CD4-positive, alpha-beta T cell treated with Interleukin-4 for 4 hours (primary cell): ENCODE data around the gene PPP1R3A.
"Not testable (repeated sequence)": the region's sequence is repeated elsewhere in the genome, so short reads cannot be mapped to it uniquely, and the experiment has no call there.

ENCODE experiments used
- DNase-seq: peaks from one replicate; pipeline ENCODE4 v3.0.0-alpha.2; 2020

The PPP1R3A gene, protein sequence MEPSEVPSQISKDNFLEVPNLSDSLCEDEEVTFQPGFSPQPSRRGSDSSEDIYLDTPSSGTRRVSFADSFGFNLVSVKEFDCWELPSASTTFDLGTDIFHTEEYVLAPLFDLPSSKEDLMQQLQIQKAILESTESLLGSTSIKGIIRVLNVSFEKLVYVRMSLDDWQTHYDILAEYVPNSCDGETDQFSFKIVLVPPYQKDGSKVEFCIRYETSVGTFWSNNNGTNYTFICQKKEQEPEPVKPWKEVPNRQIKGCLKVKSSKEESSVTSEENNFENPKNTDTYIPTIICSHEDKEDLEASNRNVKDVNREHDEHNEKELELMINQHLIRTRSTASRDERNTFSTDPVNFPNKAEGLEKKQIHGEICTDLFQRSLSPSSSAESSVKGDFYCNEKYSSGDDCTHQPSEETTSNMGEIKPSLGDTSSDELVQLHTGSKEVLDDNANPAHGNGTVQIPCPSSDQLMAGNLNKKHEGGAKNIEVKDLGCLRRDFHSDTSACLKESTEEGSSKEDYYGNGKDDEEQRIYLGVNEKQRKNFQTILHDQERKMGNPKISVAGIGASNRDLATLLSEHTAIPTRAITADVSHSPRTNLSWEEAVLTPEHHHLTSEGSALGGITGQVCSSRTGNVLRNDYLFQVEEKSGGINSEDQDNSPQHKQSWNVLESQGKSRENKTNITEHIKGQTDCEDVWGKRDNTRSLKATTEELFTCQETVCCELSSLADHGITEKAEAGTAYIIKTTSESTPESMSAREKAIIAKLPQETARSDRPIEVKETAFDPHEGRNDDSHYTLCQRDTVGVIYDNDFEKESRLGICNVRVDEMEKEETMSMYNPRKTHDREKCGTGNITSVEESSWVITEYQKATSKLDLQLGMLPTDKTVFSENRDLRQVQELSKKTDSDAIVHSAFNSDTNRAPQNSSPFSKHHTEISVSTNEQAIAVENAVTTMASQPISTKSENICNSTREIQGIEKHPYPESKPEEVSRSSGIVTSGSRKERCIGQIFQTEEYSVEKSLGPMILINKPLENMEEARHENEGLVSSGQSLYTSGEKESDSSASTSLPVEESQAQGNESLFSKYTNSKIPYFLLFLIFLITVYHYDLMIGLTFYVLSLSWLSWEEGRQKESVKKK

DNA sequence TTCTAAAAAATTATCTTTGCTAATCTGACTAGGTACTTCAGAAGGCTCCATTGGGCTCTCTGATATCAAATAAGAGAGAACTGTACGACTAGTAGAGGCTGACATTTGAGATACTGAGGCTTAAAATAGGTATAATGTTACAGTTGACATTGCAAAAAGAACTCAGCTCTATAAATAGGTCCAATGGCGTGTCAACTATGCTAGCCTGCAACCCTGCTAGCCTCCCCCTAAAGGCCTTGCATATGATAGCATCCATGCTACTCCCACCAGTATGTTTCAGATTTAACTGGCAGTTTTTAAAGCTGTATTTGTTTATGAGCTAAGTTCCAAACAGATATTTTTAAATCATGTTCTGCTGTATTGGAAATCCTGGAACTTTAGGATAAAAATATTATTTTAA lies at the start of gene PPP1R3A:
Gene PPP1R3A, minus strand, starts transcription at position 64 of the 400 bp plus-strand sequence. Its CDS starts 13 bp downstream, at position 51.
- no peak for DNase-seq

DNA sequence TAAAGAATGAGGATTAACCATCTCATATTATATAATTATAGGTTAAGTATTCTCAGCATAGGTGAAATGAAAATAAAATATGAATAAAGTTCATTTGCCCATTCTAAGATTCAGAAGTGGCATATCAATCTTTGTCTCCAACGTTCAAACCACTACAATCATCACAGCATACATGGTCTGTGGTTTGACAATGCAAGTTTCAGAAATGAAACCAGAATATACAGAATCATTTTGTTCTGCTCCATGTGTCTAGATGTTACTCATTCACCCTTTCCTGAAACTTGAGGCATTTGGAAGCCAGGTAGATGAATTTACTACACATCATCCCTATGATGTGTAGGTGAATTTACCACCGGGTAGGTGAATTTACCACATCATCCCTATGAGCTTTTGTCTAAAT lies 44.5 kb upstream of the PPP1R3A start:
- DNase-seq, result no peak

DNA sequence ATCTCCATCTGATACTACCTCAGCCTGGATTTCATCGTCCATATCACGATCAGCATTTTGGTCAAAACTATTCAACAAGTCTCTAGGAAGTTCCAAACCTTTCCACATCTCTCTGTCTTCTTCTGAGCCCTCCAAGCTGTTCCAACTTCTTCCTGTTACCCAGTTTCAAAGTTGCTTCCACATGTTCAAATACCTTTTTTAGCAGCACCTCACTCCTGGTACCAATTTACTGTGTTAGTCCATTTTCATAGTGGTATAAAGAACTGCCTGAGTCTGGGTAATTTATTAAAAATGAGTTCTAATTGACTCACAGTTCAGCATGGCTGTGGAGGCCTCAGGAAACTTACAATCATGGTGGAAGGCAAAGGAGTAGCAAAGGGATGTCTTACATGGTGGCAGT lies 41.1 kb upstream of the PPP1R3A start:
- no peak for DNase-seq

DNA sequence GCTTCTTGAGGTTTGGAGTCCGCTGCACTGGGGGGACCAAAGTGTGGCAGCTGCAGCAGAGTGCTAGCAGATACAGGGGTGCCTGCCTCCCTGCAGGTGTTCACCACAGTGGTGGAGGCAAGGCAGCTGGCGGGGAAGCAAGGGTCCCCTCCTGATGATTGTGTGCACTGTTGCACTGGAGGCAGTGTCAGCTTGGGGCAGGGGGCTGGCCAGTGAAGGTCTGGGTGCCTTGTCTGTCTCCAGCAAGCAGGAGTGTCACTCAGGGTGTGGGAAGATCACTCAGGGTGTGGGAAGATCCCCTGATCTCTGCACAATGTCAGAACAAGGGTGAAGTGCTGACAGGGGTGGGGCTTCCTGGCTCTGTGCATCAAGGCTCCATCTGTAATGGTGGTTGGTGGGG lies 36.3 kb upstream of the PPP1R3A start:
- no peak for DNase-seq

DNA sequence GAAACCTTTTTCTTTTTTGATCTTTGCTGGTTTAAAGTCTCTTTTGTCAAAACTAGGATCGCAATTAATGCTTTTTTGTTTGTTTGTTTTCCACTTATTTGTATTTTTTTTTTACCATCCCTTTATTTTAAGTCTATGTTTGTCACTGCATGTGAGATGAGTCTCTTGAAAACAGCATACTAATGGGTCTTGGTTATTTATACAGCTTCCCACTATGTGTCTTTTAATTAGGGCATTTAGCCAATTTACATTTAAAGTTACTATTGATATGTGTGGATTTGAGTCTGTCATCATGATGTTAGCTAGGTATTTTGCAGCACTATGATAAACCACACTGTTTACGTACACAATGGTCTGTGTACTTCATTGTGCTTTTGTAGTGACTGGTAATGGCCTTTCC lies 34.7 kb upstream of the PPP1R3A start:
- DNase-seq, result no peak

DNA sequence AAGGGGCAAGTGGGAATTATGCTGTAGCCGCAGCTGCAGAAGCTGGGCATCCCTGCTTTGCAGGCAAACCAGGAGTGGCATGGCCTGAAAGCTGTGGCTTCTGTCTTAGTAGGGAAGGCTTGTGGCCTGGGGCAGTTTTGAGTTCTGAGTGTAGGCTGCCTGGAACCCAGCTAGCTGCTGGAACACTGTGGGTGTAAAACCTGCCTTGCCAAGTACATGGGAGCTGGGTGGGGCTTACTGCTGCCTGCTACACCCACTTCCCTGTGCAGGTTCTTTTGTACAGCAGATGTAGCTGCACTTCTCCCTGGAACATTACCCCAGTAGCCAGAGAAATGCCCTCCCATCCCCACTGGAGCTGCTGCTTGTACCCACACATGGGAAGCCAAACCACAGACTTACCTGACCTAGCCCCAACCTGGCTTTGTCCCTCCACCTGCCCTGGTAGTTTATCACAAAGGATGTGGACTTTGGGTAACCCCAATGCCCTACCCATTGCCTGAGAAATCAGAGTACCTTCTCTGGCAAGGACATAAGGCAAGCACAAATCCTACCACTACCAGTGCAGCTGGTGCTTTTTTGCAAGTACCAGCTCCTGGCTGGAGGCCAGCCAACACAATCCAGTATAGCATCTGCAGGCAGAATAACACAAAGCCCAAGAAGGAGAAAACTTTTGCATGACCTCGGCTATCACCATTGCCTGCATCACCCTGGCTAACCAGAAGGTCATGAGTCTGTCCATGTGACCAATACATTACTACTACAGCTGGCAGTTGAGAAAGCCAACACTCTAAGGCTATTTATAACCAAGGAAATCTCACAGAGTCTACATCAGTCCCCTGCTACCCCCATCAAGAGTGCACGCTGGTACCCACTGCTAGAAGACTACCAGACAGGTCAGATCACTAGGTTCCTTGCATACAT lies 26.5 kb upstream of the PPP1R3A start:
- no peak for DNase-seq

DNA sequence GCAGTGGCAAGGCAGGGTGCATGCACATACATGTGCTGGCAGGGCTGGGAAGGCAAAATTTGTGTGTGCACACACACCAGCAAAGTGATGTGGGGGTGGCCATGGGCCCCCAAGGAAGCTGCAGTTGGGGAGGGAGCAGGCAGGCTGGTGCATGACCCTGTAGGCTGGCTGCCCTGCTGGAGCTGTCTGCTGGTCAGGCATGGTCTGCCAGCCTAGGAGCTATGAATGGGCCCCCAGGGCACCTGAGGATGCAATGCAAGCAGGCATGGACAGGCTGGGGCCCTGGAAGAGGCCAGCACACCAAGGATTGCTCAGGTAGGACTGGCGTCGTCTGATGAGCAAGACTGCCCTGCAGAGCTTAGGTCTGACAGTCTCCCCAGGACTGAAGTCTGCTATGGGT lies 18.2 kb upstream of the PPP1R3A start:
- DNase-seq, result no peak

DNA sequence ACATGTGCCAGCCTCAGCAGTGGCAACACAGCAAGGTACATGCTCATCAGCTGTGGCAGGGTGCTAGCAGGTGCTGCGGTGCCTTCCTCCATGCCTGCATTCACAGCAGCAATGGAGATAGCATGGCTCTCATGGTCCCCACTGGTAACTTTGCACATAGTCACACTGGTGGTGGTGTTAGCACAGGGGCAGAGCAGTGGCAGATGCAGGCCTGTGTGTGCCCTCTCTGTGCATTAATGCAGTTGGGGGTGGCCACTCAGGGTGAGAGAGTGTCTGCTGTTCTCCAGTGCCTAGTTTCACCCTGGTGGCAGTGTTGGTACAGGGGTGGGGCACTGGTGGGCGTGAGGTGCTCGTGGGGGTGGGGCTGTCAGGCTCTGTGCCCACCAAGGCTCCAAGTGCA lies 17.7 kb upstream of the PPP1R3A start:
- no peak for DNase-seq

DNA sequence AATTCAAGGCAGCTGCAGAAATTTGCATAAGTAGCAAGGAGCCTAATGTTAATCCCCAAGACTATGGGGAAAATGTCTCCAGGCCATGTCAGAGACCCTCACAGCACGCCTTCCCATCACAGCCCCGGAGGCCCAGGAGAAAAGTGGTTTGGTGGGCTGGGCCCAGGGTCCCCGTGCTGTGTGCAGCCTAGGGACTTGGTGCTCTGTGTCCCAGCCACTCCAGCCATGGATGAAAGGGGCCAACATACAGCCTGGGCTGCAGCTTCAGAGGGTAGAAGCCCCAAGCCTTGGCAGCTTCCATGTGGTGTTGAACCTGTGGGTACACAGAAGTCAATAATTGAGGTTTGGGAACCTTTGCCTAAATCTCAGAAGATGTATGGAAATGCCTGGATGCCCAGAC lies 10.6 kb upstream of the PPP1R3A start:
- DNase-seq, result not testable (repeated sequence)

DNA sequence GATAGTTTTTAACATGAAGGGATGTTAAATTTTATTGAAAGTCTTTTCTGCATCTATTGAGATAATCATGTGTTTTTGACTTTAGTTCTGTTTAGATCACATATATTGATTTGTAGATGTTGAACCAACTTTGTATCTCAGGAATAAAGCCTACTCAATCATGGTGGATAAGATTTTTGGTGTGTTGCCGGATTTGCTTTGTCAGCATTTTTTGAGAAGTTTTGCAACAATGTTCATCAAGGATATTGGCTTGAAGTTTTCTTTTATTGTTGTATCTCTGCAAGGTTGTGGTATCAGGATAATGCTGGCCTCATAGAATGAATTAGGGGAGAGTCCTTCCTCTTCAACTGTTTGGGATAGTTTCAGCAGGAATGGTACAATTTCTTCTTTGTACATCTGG lies 9.3 kb upstream of the PPP1R3A start:
- DNase-seq, result no peak

DNA sequence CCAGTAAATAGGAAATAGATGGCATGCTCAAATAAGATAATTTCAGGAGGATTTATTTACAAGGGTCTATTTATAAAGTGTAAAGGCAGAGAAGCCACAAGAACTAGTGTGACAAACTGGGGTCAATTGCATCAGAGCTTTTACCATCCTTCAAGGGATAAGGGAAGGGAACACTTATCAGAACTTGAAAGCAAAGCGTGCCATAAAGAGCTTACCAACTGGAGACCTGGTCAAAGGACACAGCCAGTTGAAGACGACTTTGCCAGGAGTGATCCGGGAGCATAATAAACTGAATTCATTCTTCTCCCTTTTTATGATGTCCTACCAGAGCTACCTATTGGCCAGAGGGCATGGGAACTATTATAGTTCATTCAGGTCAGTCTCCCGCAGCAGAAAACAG lies 3.2 kb upstream of the PPP1R3A start:
- no peak for DNase-seq

DNA sequence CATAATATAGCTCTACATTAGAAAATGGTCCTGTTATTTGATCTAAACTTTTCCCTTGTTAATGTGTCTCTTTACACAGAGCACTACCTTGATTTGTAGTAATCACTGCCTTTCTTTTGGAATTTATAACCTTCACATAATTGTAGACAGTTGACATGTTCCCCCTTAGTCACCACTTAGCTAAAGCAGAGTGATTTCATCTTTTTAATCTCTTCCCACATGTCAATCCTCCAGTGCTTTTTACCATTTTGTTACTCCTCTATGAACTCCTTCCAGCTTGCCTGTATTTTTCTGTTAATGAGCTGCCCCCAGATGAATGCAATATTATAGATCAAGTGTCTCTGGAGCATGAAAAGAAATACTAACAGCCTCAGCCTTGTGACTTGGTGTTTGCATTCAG lies 2.6 kb upstream of the PPP1R3A start:
- DNase-seq, result no peak

DNA sequence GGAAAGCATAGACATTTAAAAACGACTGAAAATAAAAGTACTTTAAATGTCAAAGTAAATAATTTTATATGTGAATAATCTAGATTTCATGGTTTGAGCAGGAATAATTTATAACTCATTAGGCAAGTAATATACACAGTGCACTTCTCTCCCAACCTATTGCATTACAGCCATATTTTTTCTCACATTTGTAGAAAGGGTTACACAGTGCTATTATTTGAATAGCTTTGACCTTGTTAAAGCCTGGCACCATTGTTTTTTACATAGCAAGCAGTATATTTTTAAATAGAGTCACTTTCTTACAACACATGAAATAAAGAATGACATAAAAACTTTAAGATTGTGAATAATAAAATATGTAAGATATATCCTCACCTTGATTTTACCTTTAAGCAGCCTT lies 969 bp downstream of the PPP1R3A start:
- DNase-seq, result no peak

DNA sequence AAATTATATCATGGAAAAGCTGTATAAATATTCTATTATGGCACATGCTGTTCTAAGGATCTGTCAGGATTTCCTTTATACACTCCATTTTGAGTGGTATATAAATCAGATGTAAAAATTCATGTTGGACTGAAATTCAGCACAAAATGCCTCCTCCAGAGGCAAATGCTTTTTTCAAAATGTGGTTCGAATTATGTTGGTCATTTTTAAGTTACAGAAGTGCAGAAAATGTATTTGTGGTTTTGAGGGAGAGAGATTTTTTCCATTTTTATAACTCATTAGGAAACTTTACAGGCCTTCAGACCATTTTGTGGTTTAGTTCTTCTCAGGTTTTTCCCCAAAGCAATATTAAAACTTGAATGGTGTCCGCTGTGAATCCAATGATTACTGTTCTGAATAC lies 2.9 kb downstream of the PPP1R3A start:
- DNase-seq, result no peak

DNA sequence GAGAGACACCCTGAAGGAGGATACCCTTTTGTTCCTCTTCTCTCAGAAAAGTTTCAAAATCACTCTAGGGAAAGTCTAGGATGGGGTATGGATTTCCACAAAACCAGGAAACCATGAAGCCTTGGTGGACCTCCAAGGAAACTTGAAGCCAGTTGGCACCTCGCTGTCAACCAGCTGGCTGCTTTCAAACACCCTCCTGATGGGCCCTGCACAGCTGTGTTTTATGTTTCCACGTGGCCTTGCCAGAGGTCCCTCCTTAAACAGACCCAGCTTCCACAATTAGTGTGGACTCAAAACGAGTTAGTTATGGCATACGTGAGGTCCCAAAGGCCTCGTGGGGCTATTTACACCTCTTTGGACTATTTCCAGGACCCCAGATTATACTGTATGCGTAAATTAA lies 5.9 kb downstream of the PPP1R3A start:
- no peak for DNase-seq

DNA sequence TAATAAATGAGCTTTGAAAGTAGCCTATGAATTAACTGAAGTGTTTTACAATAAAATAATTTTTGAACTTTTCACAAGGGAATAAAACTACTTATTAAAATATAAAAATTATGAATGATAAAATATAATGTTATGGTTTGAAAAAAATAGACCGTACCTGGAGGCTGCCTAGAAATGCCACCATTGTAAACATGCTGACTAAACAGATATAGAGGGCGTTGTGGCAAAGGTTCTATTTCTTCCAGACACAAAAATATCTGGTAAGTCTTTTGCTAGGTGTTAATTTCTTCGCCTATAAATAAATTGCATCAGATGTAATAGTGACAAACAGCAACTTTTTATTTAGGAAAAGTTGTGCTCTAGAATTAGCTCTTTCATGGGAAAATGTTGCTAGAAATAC lies 11.2 kb downstream of the PPP1R3A start:
- DNase-seq, result no peak

DNA sequence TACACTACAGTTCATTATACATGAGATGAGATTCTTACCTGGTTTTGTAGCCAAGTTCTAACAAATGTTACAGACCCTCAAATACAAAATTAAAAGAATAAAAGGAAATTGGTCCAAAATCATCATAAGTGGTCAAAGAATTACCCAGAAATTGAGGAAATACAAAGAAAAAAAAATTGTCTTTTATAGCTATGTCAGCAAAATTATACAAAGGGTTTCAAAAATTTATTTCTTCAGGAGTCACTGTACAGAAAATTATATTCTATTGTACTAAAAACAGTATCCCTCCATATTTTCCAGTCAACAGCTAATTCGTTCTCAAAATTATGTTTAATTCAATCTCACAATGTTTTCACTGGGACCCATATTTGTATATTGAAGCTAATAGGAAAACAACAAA lies 14.3 kb downstream of the PPP1R3A start:
- no peak for DNase-seq

DNA sequence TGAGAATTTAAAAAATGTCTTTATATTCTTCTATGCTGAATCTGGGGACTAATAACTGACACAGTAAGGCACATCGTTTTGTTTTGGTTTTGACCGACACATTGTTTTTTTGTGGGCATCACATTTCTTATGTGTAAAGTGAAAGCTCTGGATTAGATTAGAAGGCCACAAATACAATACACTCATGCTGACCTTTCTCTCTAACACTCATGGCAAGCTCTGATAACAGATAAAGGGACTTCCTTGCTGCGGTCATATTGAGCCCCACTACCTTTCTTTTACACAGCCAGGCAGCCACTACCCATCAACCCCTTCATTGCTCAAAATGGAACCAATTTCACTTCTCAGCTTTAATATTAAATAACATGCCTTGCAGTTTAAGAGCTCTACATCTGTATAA lies 26.0 kb downstream of the PPP1R3A start:
- DNase-seq, result no peak

DNA sequence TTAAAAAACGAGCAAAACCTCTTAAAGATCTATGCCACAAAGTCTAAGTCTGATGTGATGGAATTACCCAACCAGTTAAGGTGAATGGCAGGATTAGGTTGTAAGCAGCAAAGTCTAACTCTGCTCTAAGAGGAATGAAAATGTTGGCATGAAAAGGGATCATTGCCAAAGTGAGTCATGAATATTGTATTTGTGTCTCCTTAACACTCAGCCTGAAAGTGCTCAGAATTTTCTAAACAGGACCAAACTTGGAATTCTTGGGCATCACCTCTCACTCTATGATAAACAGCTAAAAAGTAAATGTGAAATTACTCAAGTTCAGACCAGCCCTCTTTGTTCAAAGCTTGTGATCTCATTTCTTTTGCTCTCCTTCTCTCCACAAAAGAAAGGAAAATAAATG lies 27.0 kb downstream of the PPP1R3A start:
- DNase-seq, result no peak

DNA sequence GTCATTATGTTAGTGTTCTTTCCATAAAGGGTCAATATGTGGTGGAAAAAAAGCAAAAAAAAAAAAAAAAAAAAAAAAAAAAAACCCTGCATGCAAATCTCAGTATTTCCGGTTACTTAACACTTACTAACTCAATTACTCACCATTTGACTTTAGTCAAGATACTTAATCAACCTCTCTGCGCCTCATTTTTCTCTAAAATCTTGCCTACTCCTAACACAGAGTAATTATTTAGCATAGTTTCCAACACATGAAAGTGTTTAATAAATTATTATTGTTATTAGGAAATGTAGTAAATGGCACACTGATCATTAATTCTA lies 27.8 kb downstream of the PPP1R3A start:
- DNase-seq, result no peak

DNA sequence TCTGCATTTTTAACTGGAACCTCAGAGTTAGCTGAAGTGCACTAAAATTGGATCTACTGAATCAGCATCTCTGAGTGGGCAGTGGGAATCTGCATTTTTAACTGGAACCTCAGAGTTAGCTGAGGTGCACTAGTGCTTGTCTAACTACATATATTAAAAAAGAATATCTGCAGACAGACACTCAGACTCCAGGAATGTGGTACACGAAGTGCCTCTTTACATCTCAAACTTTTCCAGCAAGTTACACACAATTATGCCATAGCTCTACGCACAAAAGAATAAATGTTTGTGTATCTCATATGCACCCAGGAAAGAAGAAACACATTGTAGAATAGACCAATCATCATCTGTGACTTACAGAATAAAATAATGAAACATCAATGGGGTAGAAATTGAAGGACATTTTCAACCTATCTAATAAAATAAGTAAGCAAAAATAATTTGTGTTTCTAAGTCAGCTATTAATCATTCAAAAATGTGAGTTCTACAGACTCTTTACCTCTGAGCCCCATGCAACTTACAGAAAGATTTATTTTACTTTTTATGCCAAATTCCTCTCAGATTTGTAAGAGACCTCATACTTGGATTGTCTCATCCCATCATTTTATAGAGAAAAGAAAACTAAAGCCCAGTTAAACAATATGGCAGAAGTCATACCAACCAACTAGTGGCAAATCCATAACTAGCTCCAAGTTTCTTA lies 28.3 kb downstream of the PPP1R3A start:
- DNase-seq, result no peak

DNA sequence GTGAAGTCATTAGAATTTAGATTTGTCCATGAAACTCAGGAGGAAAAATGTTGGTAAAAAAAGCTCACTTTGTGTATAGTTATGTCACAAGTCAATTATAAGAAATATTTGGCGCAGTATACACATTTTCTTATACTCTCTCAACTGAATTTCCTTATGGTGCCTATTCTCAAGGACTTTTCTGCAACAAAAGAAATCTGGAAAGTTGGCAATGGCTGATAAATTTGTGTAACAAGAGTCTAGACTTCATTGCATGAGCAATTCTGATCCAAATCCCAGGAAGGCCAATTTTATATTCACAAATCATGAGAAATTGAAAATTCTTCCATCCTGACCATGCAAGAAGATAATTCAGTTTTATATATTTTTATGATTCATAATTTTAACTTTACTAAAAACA lies 35.7 kb downstream of the PPP1R3A start:
- no peak for DNase-seq
